Central memory CD8-positive, alpha-beta T cell (primary cell): ENCODE results near the gene AP2B1.
"Not testable (repeated sequence)": the region's sequence is repeated elsewhere in the genome, so short reads cannot be mapped to it uniquely, and the experiment has no call there.

ENCODE experiments used
- ATAC-seq: fragments of 150-1000 bp; cut with Tn5 transposase; replicated peaks from 2 replicates; pipeline ENCODE4 v1.10.0; 2022; ENCODE audit warnings: mild to moderate bottlenecking, moderate FRiP score, moderate number of reproducible peaks; ENCODE audit not compliant: poor library complexity, severe bottlenecking; ENCODE audit errors: extremely low read depth
- DNase-seq, 2 donors: peaks; one replicate each; pipeline ENCODE4 v3.0.0; 2021; ENCODE audit warnings: low spot score in 2 of 2
- H3K27ac Mint-ChIP-seq: one replicate; pipeline ENCODE4 v1.8.0; 2022; ENCODE audit warnings: low read depth, mild to moderate bottlenecking, moderate library complexity, mixed read lengths
- H3K27me3 Mint-ChIP-seq: one replicate; pipeline ENCODE4 v1.8.0; 2022; ENCODE audit warnings: mixed read lengths
- H3K36me3 Mint-ChIP-seq: one replicate; pipeline ENCODE4 v1.8.0; 2022; ENCODE audit warnings: mild to moderate bottlenecking, moderate library complexity, mixed read lengths; ENCODE audit not compliant: insufficient read depth
- H3K4me1 Mint-ChIP-seq: one replicate; pipeline ENCODE4 v1.8.0; 2022; ENCODE audit warnings: mixed read lengths
- H3K4me3 Mint-ChIP-seq: one replicate; pipeline ENCODE4 v1.8.0; 2022; ENCODE audit warnings: mild to moderate bottlenecking, moderate library complexity, mixed read lengths
- H3K9me3 Mint-ChIP-seq: one replicate; pipeline ENCODE4 v1.8.0; 2022; ENCODE audit warnings: mixed read lengths

AP2B1 gene

DNA sequence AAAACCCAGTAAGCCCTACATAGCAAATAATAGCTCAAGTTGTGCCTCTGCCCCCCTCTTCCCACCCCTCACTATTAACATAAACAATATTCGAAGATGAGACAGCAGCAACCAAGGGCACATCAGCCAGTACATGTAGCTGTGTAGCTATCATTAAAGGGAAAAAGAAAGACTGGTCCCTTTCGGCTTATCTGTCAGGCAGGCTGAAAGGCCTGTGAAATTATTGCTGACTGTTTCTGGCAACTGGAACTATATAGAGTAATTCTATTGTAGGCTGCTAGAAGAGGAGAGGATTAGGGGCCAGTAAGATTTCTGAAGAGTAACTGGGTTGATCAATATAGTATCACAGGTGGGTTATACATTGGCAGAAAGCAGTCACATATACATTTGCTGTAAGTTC is 107.8 kb downstream of the AP2B1 start:
- Mint-ChIP-seq H3K9me3 (no peaks in the 10 kb centered on the region), H3K27ac (no peak overlapping the region), H3K4me3 (no peak overlapping the region), H3K27me3 (no peaks in the 10 kb centered on the region), H3K36me3 (peaks cover 48% of the 10 kb centered on the region), H3K4me1 (peaks cover 6% of the 10 kb centered on the region)
- no peak for ATAC-seq
- no peak for DNase-seq

DNA sequence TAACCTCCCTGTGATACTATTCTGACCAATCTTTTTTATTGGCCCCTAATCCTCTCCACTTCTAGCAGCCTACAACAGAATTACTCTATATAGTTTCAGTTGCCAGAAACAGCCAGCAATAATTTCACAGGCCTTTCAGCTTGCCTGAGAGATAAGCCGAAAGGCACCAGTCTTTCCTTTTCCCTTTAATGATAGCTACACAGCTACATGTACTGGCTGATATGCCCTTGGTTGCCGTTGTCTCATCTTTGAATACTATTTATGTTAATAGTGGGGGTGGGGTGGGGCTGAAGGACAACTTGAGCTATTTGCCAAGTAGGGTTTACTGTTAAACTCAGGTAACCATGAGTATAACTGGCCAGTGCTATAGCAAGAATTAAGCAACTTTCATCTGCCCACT is 108.5 kb downstream of the AP2B1 start:
- no peaks in the 10 kb centered on the region for H3K27me3 Mint-ChIP-seq
- H3K4me1 Mint-ChIP-seq = no peaks in the 10 kb centered on the region
- peaks cover 43% of the 10 kb centered on the region for H3K36me3 Mint-ChIP-seq
- no peak overlapping the region for H3K4me3 Mint-ChIP-seq
- DNase-seq (no peak), ATAC-seq (no peak)
- H3K27ac Mint-ChIP-seq = no peak overlapping the region
- H3K9me3 Mint-ChIP-seq = no peaks in the 10 kb centered on the region

DNA sequence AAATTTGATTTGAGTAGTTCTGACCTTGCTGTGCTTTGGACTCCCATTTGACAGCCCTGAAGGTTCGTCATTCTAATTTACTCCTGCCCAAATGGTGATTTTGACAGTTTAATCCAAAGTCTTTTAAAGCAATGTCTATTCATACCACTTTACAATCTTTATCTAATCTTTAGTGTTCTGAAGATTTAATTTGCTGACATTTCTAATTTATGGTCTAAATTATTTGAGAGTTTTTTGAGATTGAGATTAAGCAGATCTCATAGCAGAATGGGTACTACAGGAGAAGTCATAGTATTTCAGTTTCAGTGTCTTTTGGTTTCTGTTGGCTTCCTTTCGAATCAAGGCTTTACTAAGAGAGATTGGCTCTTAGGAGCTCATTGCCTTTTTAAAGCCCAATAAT is 111.7 kb downstream of the AP2B1 start:
- Mint-ChIP-seq H3K27me3 (no peaks in the 10 kb centered on the region), H3K4me3 (no peak overlapping the region), H3K27ac (no peak overlapping the region), H3K36me3 (peaks cover 39% of the 10 kb centered on the region), H3K4me1 (peaks cover 13% of the 10 kb centered on the region), H3K9me3 (peaks cover 5% of the 10 kb centered on the region)
- DNase-seq (no peak), ATAC-seq (no peak)

DNA sequence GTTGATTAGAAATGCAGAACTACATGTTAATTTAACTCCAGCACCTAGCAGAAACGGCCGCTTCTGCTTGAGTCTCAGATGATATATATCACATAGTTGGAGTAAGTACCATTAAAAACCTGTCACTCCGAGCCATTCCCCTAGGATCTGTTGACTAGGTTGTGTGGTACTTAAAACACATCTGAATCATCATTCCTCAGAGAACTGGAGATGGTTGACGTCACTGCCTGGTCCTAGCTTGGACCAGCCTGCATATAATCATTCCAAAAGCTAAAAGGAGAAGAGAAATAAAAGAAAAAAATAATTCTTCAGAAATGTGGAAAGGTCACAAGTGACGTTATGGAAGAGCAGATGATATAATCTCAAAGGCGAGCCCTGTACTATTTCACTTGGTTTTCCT is 113.0 kb downstream of the AP2B1 start:
- Mint-ChIP-seq H3K27me3 (no peaks in the 10 kb centered on the region), H3K27ac (no peak overlapping the region), H3K4me3 (no peak overlapping the region), H3K9me3 (peaks cover 5% of the 10 kb centered on the region), H3K4me1 (peaks cover 13% of the 10 kb centered on the region), H3K36me3 (peaks cover 30% of the 10 kb centered on the region)
- DNase-seq = no peak
- no peak for ATAC-seq

DNA sequence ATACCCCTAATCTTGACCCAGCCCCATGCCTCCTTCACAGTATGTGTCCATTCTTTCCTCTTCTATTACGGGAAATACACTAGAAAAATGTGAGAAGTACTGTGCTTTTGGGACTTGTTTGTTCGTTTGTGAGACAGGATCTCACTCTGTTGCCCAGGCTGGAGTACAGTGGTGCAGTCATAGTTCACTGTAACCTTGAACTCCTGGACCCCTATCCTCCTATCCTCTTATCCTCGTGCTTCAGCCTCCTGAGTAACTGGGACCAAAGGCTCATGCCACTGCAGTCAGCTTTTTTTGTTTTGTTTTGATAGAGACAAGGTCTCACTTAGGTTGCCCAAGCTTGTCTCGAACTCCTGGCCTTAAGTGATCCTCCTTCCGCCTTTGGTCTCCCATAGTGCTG is 114.4 kb downstream of the AP2B1 start:
- Mint-ChIP-seq H3K27ac (no peak overlapping the region), H3K9me3 (peaks cover 5% of the 10 kb centered on the region), H3K27me3 (no peaks in the 10 kb centered on the region), H3K4me1 (peaks cover 22% of the 10 kb centered on the region), H3K36me3 (peaks cover 25% of the 10 kb centered on the region), H3K4me3 (no peak overlapping the region)
- no peak for DNase-seq
- no peak for ATAC-seq

DNA sequence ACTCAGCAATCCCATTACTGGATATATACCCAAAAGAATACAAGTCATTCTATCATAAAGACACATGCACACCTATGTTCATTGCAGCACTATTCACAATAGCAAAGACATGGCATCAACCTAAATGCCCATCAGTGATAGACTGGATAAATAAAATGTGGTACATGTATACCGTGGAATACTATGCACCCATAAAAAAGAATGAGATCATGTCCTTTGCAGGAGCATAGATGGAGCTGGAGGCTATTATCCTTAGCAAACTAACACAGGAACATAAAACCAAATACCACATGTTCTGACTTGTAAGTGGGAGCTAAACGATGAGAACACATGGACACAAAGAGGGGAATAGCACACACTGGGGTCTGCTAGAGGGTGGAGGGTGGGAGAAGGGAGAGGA is 116.2 kb downstream of the AP2B1 start:
- not testable (repeated sequence) for H3K27ac Mint-ChIP-seq, H3K27me3 Mint-ChIP-seq, H3K4me3 Mint-ChIP-seq, H3K9me3 Mint-ChIP-seq, ATAC-seq, DNase-seq
- peaks cover 22% of the 10 kb centered on the region for H3K36me3 Mint-ChIP-seq
- H3K4me1 Mint-ChIP-seq = peaks cover 22% of the 10 kb centered on the region

DNA sequence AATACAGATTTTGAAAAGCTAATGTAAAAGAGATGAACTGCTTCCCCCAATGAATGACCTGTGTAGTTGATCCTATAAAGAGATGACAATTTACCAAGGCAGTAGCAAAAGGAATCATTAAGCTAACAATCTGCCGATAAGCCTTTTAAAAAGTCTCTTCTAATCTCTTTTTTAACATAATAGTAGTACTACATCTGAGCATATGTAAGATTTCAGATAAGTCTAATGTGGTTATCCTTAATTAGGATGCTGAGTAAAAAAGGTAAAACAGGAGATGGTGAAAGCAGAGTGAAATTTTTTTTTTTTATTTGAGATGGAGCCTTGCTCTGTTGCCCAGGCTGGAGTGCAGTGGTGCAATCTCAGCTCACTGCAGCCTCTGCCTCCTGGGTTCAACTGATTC is 118.1 kb downstream of the AP2B1 start:
- no peak for DNase-seq
- no peaks in the 10 kb centered on the region for H3K27me3 Mint-ChIP-seq
- H3K9me3 Mint-ChIP-seq = peaks cover 5% of the 10 kb centered on the region
- no peak for ATAC-seq
- peaks cover 28% of the 10 kb centered on the region for H3K36me3 Mint-ChIP-seq
- H3K27ac Mint-ChIP-seq = no peak overlapping the region
- peaks cover 22% of the 10 kb centered on the region for H3K4me1 Mint-ChIP-seq
- H3K4me3 Mint-ChIP-seq = no peak overlapping the region

DNA sequence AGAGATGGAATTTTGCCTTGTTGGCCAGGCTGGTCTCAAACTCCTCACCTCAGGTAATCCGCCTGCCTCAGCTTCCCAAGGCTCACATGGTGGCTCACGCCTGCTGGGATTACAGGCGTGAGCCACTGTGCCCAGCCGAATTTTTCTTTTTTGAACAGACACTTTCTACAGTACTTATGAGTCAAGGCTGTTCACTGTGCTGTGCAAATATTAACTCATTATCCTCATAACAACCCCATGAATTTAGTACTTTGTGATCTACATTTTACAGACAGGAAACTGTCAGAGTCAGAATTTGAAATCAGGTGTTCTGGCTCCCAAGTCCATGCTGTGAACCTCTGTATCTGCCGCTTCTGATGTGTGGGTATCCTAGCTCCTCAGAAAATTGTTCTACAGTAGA is 118.6 kb downstream of the AP2B1 start:
- Mint-ChIP-seq H3K4me1 (peaks cover 22% of the 10 kb centered on the region), H3K27me3 (no peaks in the 10 kb centered on the region), H3K27ac (no peak overlapping the region)

DNA sequence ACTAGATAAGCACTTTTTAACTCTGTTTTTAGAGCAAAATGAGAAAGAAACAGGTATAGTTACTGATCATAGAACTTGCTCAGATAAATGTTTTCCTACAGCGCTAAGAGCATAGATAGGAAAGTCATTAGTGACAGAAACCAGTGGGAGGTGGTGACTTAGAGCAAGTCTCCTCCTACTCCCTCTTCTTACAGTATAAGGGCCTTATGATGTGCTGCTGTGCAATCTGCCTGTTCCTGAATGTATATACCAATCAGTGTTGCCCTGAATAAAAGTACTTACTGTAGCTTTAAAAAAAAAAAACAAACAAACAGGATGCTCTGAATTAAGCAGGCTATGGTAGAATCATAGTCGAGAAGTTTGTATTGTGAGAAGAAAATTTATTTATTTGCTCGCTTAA is 121.0 kb downstream of the AP2B1 start:
- Mint-ChIP-seq H3K27me3 (no peaks in the 10 kb centered on the region), H3K27ac (no peak overlapping the region), H3K9me3 (no peaks in the 10 kb centered on the region), H3K36me3 (peaks cover 31% of the 10 kb centered on the region), H3K4me3 (no peak overlapping the region), H3K4me1 (peaks cover 15% of the 10 kb centered on the region)
- no peak for DNase-seq
- ATAC-seq = no peak

More for the DNA sequence above, 118.6 kb downstream of the AP2B1 start:
- Mint-ChIP-seq H3K4me3 (no peak overlapping the region), H3K36me3 (peaks cover 32% of the 10 kb centered on the region), H3K9me3 (peaks cover 5% of the 10 kb centered on the region)
- ATAC-seq (no peak), DNase-seq (no peak)

DNA sequence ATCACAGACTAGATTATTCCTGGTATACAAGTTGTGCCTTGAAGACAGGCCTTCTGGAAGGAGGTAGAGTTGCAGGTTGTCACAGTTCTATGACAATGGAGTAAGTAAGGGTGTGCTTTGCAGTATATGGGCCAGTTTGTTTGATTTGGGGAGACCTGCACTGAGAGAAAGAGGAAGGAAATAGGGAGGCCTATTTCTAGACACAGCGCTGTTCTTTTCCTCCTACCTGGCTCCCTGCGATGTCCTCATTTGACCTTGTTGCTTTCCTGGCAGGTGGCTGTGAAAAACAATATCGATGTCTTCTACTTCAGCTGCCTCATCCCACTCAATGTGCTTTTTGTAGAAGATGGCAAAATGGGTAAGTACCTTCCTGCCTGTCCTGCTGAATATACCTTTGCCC is 121.8 kb downstream of the AP2B1 start:
- DNase-seq = no peak
- H3K9me3 Mint-ChIP-seq = no peaks in the 10 kb centered on the region
- H3K4me3 Mint-ChIP-seq = no peak overlapping the region
- no peak overlapping the region for H3K27ac Mint-ChIP-seq
- H3K36me3 Mint-ChIP-seq = peaks cover 28% of the 10 kb centered on the region
- ATAC-seq = no peak
- no peaks in the 10 kb centered on the region for H3K27me3 Mint-ChIP-seq
- H3K4me1 Mint-ChIP-seq = peaks cover 15% of the 10 kb centered on the region

DNA sequence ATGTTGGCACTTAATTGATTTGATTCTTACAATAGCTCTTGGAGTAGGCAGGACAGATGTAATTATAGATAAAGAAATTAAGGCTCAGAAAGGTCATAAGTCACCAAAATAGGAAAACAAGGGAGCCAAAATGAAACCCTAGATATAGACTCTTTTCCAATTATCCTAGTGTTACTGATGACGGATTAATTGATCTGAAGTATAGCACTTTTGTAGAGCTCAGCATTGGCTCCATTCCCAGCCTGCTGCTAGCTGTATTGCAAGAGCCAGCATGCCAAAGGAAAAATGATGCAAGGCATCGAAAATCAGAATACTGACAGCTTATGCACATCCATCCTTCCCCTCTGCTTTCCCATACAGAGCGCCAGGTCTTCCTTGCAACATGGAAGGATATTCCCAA is 122.8 kb downstream of the AP2B1 start:
- no peak for ATAC-seq
- Mint-ChIP-seq H3K4me3 (no peak overlapping the region), H3K9me3 (no peaks in the 10 kb centered on the region), H3K27ac (no peak overlapping the region), H3K4me1 (peaks cover 15% of the 10 kb centered on the region), H3K27me3 (no peaks in the 10 kb centered on the region), H3K36me3 (peaks cover 28% of the 10 kb centered on the region)
- no peak for DNase-seq

DNA sequence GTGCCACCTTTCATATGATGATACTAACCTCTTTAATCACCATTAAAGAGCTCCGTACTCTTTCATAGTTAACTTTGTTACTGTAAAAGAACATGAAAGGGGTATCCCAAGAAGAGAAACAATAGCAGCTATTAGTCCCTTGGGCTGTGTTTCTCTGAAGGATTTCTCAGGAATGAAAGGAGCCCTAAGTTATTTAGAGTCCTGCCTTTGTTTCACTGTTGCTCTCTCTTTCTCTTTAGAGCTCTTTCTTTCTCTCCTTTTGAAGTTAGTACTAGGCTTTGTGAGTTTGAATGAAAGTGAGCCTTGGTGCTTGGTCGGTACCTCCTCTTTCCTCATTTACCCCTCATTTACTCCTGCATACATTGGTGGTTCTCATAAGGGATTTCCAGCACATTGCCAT is 123.8 kb downstream of the AP2B1 start:
- no peak overlapping the region for H3K4me3 Mint-ChIP-seq
- H3K4me1 Mint-ChIP-seq = peaks cover 7% of the 10 kb centered on the region
- no peaks in the 10 kb centered on the region for H3K9me3 Mint-ChIP-seq
- no peaks in the 10 kb centered on the region for H3K27me3 Mint-ChIP-seq
- H3K27ac Mint-ChIP-seq = no peak overlapping the region
- DNase-seq (no peak), ATAC-seq (no peak)
- peaks cover 28% of the 10 kb centered on the region for H3K36me3 Mint-ChIP-seq

DNA sequence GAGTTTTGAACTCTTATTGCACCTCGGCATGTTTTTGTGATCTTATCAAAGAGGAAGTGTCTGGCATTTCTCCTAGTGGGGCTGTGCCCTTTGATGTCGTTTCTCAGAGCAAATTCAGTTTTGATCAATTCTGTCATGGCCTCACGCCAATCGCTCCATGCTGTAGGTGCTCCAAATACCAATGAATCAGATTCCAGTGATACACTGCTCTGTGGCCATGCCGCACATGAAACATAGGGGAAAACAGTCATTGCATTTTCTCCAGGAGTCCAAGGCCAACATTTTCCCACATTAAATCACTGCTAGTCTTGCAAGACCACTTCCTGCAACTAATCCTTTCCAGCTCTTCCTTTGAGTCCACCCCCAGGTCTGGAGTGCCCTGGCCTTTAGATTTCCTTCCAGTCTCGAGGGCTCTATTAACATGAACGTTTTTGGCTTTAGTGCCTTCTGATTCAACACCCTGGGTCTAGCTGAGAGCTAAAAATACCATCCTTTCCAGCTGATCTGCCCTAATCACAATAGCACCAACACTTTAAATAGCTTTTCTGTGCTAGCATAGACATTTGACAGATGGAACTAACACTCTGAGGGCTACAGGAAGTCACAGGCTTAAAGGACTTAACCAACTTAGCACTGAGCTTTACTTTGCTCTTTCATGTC is 126.1 kb downstream of the AP2B1 start:
- no peaks in the 10 kb centered on the region for H3K9me3 Mint-ChIP-seq

More for the DNA sequence above, 126.1 kb downstream of the AP2B1 start:
- Mint-ChIP-seq H3K4me3 (no peak overlapping the region), H3K36me3 (peaks cover 33% of the 10 kb centered on the region), H3K27me3 (no peaks in the 10 kb centered on the region), H3K4me1 (peaks cover 5% of the 10 kb centered on the region), H3K27ac (no peak overlapping the region)
- ATAC-seq (no peak), DNase-seq (no peak)
